ENCODE measurements around the gene MT1X.

MT1X gene

DNA sequence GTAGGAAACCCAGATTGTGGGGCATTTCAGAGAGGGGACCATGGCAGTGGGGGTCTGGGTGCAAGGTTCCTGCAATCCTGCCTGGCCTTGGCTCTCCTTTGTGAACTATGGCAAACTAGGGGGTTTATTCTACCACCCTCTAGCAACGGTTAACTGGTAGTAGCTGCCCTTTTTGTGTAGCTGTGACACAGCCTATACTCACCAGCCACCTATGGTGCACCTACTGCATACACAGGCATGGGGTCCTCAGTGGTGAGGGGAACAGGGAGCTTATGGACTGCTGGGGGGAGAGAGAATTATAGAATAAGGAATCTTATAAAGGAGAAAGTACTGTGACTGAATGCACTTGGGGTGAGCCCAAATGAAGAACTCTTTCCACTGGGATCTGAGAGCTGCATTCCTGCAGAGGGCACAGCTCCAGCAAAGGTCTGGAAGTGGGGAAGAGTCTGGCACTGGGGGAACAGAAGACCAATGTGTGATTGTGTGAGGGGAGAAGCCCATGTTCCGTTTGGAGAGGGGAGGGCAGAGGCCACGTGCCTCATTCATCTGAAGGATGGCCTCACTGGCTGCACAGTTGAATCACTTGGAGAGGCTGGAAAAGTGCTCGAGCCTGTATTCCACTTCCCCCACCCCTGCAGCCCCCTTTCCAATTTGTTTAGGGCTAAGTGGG, 2.1 kb downstream of the MT1X start:
- no peaks in the 10 kb centered on the region for H3K27me3 Mint-ChIP-seq
- DNase-seq (no peak), ATAC-seq (no peak)
- peaks cover 29% of the 10 kb centered on the region for H3K4me1 Mint-ChIP-seq
- peaks cover 0 to 11% of the 10 kb centered on the region in 2 donors for H3K9me3 Mint-ChIP-seq
- H3K4me3 Mint-ChIP-seq, result peak overlapping the region; percentile 93 to 97
- peak overlapping the region in 1 of 2 donors; percentile 51 for H3K27ac Mint-ChIP-seq

DNA sequence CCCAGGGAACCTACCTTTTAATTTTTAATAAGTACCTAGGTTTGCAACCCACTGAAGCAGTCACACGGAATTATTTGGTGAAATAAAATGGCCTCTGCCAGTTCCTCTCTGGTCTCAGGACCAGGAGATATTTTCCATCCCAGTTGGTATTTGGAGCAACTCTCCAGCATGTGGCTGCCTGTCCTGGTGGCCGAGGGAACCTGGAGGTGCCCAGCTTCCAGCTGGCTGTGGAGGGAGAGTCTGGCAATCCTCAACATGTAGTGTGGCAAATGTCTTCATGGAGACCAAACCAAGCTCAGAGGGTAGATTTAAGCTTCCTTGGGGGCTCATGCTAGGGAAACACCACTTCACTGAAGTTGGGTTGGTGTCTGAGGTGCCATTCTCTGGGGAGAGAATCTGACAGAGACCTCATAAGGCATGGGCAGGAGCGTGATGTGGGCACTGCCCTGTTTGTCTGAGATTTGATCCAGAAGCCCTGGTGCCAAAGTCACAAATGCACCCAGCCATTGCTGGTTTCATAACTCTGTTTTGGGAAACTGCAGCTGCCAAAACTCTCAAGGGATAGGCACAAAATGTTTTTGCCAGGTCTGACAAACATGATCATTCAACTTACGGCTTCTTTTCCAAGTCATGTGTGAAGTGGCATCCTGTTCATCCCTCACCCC, 2.8 kb downstream of the MT1X start:
- ATAC-seq (no peak), DNase-seq (no peak)
- Mint-ChIP-seq H3K4me3 (no peak overlapping the region), H3K27ac (no peak overlapping the region), H3K4me1 (peaks cover 29% of the 10 kb centered on the region), H3K27me3 (no peaks in the 10 kb centered on the region), H3K9me3 (peaks cover 0 to 11% of the 10 kb centered on the region in 2 donors)

DNA sequence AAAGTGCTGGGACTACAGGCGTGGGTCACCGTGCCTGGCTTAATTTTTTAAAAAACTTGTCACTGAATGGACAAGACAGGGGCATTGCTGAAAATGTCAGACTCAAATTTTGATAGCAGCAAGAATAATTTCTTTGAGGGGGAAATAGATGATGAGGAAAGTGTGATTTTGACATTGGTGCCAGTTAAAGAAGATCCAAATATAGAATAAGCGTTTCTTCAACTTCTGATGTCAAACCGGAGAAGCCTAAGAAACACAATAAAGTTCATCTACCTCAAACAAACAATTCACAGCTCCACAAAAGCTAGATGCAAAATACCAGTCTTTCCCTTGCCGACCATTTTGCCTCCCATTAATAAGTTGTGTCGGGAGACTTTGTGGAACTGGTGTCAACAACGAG, 4.5 kb downstream of the MT1X start:
- Mint-ChIP-seq H3K4me1 (peaks cover 22% of the 10 kb centered on the region), H3K9me3 (peaks cover 0 to 11% of the 10 kb centered on the region in 2 donors), H3K4me3 (no peak overlapping the region), H3K27me3 (no peaks in the 10 kb centered on the region), H3K27ac (no peak overlapping the region)
- DNase-seq, result no peak
- ATAC-seq, result no peak

DNA sequence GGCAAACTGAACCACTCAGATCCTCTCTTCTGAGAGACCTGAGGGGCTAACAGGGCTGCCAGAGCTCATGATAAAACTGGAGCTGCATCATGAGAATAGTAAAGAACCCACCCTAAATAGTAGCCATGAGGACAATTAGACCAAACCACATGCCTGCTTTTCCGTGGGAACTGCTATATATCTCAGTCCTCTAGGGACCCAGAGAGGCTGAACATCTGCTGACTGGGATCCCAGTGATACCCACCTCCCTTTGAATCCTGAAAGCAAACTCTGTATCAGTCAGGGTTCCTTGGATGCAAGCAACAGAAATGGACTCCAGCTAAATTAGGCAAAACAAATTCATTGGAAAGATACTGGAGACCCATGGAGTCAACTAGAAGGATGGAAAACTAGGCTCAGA, 6.5 kb downstream of the MT1X start:
- no peak for ATAC-seq
- peaks cover 9% of the 10 kb centered on the region for H3K4me1 Mint-ChIP-seq
- H3K27ac Mint-ChIP-seq, result no peak overlapping the region
- H3K4me3 Mint-ChIP-seq, result no peak overlapping the region
- no peaks in the 10 kb centered on the region for H3K27me3 Mint-ChIP-seq
- DNase-seq, result no peak
- peaks cover 0 to 11% of the 10 kb centered on the region in 2 donors for H3K9me3 Mint-ChIP-seq

DNA sequence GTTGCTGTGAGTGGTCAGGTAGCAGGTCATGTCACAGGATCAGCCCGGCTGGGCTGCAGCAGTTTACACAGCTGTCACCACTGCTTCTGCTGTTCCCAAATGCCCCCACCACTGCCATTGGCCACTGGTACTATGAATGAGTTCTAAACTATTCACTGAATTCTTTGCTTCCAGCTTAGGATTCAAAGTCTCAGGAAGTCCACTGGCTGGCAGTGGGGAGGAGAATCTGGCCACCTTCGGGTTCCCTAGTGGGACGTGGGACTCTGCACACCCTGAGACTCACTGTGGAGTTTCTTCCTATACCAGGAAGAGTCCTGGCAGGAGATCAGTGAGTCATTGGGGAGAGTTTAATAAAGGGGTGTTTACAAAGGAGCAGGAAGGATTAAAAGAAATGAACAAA, 6.9 kb downstream of the MT1X start:
- no peak overlapping the region for H3K27ac Mint-ChIP-seq
- peaks cover 5% of the 10 kb centered on the region for H3K4me1 Mint-ChIP-seq
- no peak for DNase-seq
- H3K27me3 Mint-ChIP-seq, result no peaks in the 10 kb centered on the region
- ATAC-seq, result no peak
- H3K9me3 Mint-ChIP-seq, result peaks cover 0 to 11% of the 10 kb centered on the region in 2 donors
- H3K4me3 Mint-ChIP-seq, result no peak overlapping the region

DNA sequence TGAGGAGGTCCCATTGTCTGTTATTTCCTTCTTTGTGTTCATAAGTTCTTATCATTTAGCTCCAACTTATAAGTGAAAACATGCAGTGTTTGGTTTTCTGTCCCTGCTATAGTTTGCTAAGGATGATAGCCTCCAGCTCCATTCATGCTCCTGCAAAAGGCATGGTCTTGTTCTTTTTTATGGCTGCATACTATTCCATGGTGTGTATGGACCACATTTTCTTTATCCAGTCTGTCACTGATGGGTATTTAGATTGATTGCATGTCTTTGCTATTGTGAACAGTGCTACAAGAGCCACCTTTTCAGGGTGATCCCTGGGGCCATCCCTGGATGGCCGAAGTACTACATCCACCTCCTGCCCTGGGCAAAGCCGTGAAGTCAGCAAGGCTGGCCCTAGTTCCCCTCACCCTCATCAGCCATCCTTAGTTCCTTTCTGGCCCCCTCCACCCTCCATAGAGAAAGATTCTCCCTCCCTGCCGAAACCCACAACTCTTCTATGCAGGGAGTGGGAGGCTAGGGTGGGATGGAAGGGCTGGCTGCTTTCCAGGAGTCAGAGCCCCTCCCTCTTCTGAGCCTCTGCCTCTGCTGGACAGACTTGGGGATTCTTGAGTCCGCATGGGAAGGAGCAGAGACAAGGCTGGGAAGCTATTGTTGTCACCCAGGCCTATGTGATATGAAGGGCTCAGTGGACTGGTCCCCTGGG, 8.3 kb downstream of the MT1X start:
- ATAC-seq (no peak), DNase-seq (no peak)
- Mint-ChIP-seq H3K27me3 (no peaks in the 10 kb centered on the region), H3K4me1 (no peaks in the 10 kb centered on the region), H3K4me3 (no peak overlapping the region), H3K27ac (no peak overlapping the region), H3K9me3 (peaks cover 0 to 11% of the 10 kb centered on the region in 2 donors)

DNA sequence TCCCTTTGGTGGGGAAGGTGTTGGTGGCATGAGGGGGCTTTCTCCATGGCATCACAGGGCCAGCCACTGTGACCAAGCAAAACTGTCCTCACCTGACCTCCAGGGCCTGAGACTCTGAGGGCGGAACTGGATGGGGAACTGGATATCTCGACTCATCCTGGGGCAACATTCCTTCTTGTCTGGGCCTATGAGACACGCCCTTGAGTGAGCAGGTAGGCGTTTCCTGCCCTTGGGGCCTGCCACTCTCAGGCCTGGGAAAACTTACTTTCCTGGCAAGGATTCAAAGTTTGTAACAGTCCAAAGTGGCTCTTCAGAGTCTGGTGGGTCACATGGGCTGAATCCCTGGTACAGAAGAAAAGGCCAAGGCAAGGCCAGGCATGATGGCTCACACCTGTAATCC, 9.6 kb downstream of the MT1X start:
- no peak for DNase-seq

DNA sequence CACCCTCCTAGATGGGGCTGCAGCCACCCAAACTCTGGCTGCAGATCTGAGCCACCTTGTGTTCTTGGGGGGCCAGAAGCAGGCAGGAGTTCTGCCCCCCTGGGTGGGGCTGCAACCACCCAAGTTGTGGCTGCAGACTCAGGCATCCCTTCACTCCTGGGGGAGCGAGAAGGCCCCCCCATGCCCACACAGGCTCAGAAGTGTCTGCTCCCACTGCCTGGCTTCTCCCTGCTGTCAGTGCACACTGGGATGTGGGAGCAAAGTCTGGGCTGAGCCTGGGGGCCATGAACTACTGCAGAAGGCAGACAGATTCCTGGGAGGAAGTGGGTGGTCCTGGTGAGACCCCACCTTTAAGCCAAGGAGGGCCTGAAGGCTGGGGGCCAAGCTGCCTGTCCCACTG, 13.0 kb downstream of the MT1X start:
- Mint-ChIP-seq H3K27ac (no peak overlapping the region), H3K27me3 (no peaks in the 10 kb centered on the region), H3K9me3 (peaks cover 0 to 12% of the 10 kb centered on the region in 2 donors), H3K4me1 (no peaks in the 10 kb centered on the region), H3K4me3 (no peak overlapping the region)
- ATAC-seq (no peak), DNase-seq (no peak)

More for the DNA sequence above, 9.6 kb downstream of the MT1X start:
- H3K4me1 Mint-ChIP-seq, result no peaks in the 10 kb centered on the region
- ATAC-seq, result no peak
- H3K9me3 Mint-ChIP-seq, result peaks cover 0 to under 1% of the 10 kb centered on the region in 2 donors
- no peak overlapping the region for H3K4me3 Mint-ChIP-seq
- no peak overlapping the region for H3K27ac Mint-ChIP-seq
- H3K27me3 Mint-ChIP-seq, result no peaks in the 10 kb centered on the region

DNA sequence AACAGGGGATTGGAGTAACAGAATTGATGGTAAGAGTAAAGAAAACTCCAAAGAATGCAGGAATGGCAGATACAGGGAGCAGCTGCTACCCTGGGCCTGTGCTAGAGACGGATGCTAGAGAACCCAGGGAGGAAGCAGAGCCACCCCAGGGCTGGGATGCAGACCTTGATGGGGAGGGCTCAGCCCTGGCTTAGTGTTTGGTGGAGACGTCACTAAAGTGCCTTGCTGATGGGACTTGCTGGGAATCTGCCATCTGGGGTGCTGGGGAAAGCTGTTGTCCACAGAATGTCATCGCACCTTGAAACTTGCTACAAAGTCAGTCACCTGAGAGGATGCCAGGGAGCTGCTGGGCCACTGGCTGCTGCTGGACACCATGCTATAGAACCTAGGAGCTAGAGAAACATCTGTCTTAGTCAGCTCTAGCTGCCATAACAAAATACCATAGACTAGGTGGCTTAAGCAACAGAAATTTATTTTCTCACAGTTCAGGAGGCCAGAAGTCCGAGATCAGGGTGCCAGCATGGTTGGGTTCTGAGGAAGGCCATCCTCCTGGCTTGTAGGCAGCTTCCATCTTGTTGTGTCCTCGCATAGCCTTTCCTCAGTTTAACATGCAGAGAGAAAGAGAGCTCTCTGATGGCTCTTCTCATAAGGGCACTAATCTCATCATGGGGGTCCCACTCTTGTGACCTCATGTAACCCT, 15.3 kb downstream of the MT1X start:
- ATAC-seq, result no peak
- H3K4me3 Mint-ChIP-seq, result no peak overlapping the region
- H3K27ac Mint-ChIP-seq, result no peak overlapping the region
- no peaks in the 10 kb centered on the region for H3K27me3 Mint-ChIP-seq
- peaks cover 0 to 12% of the 10 kb centered on the region in 2 donors for H3K9me3 Mint-ChIP-seq
- no peak for DNase-seq
- H3K4me1 Mint-ChIP-seq, result peaks cover 12% of the 10 kb centered on the region

DNA sequence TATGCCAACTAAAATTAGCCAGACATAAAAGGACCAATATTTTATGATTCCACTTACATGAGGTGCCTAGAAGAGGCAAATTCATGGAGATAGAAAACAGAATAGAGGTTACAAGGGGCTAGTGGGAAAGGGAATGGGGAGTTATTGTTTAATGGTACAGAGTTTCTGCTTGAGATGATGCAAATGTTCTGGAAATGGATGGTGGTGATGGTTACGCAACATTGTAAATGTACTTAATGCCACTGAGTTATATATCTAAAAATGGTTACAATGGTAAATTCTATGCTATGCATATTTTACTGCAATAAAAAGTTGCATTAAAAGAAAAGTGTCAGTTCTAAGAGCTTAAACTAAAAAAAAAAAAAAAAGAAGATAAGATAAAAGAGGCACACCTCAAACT, 17.9 kb downstream of the MT1X start:
- ATAC-seq (no peak), DNase-seq (no peak)
- no peaks in the 10 kb centered on the region for H3K27me3 Mint-ChIP-seq
- no peak overlapping the region for H3K27ac Mint-ChIP-seq
- H3K4me1 Mint-ChIP-seq, result peaks cover 14% of the 10 kb centered on the region
- H3K4me3 Mint-ChIP-seq, result no peak overlapping the region
- H3K9me3 Mint-ChIP-seq, result peaks cover 0 to 12% of the 10 kb centered on the region in 2 donors

DNA sequence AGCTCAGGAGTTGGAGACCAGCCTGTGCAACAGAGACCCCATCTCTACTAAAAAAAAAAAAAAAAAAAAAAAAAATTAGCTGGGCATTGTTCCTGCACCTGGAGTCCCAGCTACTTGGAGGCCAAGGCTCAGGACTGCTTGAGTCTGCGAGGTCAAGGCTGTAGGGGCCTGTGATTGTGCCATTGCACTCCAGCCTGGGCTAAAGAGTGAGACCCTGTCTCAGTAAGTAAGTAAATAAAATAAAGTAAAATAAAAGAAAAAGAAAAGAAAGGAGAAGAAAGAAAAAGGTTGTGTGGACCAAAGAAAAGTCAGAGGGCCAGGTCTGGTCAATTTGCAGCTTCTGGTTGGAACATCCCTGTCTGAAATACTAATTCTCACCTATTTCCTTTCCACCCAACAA, 18.4 kb downstream of the MT1X start:
- Mint-ChIP-seq H3K27me3 (no peaks in the 10 kb centered on the region), H3K9me3 (peaks cover 0 to 12% of the 10 kb centered on the region in 2 donors), H3K27ac (no peak overlapping the region), H3K4me3 (no peak overlapping the region), H3K4me1 (peaks cover 19% of the 10 kb centered on the region)
- no peak for DNase-seq
- no peak for ATAC-seq

DNA sequence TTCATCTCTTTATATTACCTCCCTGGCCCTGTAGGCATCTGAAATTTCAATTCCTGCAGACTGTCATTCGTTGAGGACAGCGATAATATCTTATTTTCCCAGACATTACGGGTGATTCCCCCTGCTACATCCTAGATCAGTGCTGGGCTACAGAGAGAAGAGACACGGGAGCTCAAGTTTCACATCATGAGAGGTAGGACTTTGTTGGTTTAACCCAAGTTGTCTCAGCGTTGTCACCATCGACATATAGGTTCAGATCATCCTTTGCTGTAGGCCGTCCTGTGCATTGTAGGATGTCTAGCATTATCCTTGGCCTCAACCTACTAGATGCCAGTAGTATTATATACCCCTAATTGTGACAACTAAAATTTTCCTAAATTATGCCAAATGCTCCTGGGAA, 19.3 kb downstream of the MT1X start:
- ATAC-seq (no peak), DNase-seq (no peak)
- Mint-ChIP-seq H3K9me3 (peaks cover 0 to 12% of the 10 kb centered on the region in 2 donors), H3K27me3 (no peaks in the 10 kb centered on the region), H3K4me3 (no peak overlapping the region), H3K4me1 (peaks cover 28% of the 10 kb centered on the region), H3K27ac (peak overlapping the region in 1 of 2 donors; percentile 91)

DNA sequence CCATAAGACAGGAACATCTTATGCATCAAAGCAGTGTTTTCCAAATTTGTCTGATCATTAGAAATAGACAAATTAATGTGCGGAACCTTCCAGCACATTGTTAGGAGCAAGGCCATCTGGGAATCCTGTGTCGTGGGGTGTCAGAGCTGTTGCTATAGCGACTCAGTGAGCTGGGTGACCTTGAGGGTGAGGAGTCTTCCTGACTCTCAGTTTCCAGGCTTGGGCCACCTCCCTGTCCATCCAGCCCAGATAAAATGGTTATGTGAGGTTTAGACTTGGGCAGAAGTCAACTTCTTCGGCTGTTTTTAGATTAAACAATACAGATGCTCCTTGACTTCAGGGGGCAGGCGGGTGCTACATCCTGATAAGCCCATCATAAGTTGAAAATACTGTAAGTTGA, 20.6 kb downstream of the MT1X start:
- Mint-ChIP-seq H3K27me3 (no peaks in the 10 kb centered on the region), H3K27ac (no peak overlapping the region)
- no peak for ATAC-seq

DNA sequence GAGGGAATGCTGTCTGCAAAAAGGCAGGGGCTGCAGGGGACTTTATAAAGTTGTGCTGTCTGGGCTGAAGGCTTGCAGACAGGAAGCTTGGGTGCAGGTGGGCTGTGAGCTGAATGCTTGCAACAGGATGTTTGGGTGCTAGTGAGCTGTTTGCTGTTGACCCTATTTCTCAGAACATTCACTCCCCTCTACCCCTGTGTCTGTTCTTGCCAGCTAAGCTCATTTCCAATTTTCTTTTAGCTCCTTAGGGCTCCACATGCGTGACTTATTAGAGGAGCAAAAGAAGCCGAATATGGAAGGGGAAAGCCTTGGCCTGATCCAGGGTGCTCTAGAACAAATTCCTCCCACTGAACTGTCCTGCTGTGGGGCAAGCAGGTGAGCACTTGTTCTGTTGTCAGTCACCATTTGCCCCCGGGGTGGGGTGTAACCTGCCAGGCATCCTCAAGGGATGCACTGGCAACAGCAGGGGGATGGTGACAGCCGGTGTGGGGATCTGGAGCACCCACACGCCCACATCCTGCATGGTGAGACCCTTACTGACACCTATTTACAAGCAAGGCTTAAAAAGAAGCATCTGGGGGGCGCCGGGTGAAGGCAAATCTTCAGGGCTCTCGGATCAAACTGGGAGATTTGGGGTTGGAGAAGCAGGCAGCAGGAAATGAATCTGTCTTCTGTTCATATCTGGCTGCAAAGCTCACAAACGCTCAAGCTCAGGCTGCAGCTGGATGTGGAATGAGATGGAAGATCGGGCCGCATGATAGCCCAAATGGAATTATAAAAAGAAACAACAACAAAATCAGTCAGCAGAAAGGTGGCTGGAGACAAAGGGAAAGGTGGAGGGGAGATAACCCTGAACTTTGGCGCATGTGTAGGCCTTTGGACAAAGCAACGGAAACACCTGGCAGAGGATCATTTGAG, 26.5 kb downstream of the MT1X start:
- ATAC-seq (peak; percentile 77), DNase-seq (peak; percentile 21 to 34)

More for the DNA sequence above, 20.6 kb downstream of the MT1X start:
- H3K4me1 Mint-ChIP-seq, result peaks cover 34% of the 10 kb centered on the region
- peaks cover 0 to 4% of the 10 kb centered on the region in 2 donors for H3K9me3 Mint-ChIP-seq
- no peak overlapping the region for H3K4me3 Mint-ChIP-seq
- DNase-seq, result no peak

More for the DNA sequence above, 26.5 kb downstream of the MT1X start:
- Mint-ChIP-seq H3K9me3 (no peaks in the 10 kb centered on the region), H3K27ac (peak overlapping the region; percentile 97 to 99), H3K27me3 (no peaks in the 10 kb centered on the region), H3K4me3 (peak overlapping the region; percentile 80 to 87), H3K4me1 (peaks cover 59% of the 10 kb centered on the region)
